GM10248 (cell line): ENCODE data around the gene TYW1B.
"Not testable (repeated sequence)": the region's sequence is repeated elsewhere in the genome, so short reads cannot be mapped to it uniquely, and the experiment has no call there.

Experiments used
- CTCF ChIA-PET: fragments of 300-600 bp; sonication (Branson Sonifier 250); formaldehyde crosslinking; extraction: SDS; loops from one replicate; lab custom pipeline; 2021; ENCODE audit warnings: antibody characterized with exemption; lab: Yijun Ruan, JAX
- POLR2A ChIA-PET: fragments of 350-650 bp; sonication (Branson Sonifier 250); formaldehyde crosslinking; extraction: SDS; loops from one replicate; lab custom pipeline; 2020; ENCODE audit warnings: antibody characterized with exemption; lab: Yijun Ruan, JAX
- DNase-seq: peaks from one replicate; pipeline ENCODE4 v3.0.0; 2012; ENCODE audit errors: extremely low spot score
- CTCF ChIP-seq: IDR thresholded peaks from 2 replicates; pipeline ENCODE4 v1.5.1; 2012; ENCODE audit warnings: mild to moderate bottlenecking, low read depth; ENCODE audit errors: extremely low read depth, missing control alignments, control extremely low read depth

The TYW1B gene

DNA sequence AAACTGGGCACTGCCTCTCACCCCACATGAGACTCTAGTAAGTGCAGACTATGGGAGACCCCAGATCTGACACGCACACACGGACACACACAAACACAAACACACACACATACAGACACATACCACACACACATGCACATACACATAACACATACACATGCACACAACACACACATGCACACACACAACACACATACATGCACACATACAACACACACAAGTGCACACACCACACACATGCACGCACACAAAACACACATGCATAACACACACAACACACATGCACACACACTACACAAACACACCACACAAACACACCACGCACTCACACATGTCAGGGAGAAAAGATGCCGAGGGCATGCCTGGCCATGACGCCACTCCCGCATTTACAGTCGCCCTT lies 205.5 kb downstream of the TYW1B start:
- DNase-seq = no peak
- ChIA-PET POLR2A (no interaction called here), CTCF (no interaction called here)
- no peak for TF ChIP-seq CTCF

DNA sequence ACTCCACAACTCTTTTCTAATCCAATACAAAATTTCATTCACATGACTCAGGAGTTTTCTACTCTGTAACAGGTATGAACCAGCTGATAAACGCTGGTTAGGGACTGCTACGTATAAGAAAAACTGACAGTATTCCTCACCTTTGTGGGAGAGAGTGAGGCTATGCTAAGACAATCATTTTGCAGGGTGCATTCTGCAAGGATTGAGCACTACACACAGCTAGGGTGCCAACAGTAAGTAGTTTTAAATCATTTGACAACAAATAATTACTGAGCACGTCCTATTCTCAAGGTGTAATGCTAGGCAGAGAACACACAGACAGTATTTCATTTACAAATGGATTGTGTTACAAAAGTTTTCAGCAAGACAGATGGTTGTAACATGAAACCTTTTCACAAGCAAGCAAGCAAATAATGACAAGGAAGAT lies 206.2 kb downstream of the TYW1B start:
- CTCF ChIA-PET, POLR2A ChIA-PET, DNase-seq: not testable (repeated sequence)

DNA sequence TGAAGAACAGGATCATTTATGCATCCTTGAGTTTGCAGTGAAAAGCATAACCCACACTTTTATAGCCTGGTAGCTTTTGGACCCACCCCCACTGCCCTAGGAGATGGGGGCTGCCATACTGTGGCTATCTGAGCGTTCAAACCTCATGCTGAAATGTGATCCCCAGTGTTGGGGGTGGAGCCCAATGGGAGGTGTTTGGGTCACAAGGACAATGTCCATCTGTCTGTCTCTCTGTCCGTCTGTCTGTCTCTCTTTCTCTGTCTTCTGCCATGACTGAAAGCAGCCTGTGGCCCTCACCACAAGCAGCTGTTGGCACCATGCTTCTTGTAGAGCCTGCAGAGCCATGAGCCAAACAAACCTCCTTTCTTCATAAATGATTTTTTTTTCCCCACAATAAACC lies 207.1 kb downstream of the TYW1B start:
- CTCF ChIA-PET, POLR2A ChIA-PET, DNase-seq: not testable (repeated sequence)

GRCh38 chr7:72618435-72619180 lies 209.4 kb downstream of the TYW1B start:
- POLR2A ChIA-PET, DNase-seq: not testable (repeated sequence)
- CTCF ChIA-PET = interaction anchor here (0.9 to 1.2 kb wide), 2 partner anchors 16 to 124 kb away, joined by 3 read pairs; no protein-coding TSS in a partner anchor

- POLR2A ChIA-PET, DNase-seq, CTCF ChIA-PET: not testable (repeated sequence)
These were observed 218.2 kb downstream of the TYW1B start for GRCh38 chr7:72609761-72610160.

GRCh38 chr7:72607988-72608387 lies 220.0 kb downstream of the TYW1B start:
- POLR2A ChIA-PET = interaction anchor here (0.6 kb wide), 1 partner anchor 1894 kb away, joined by 3 read pairs; no protein-coding TSS in a partner anchor
- CTCF ChIA-PET, DNase-seq: not testable (repeated sequence)

DNA sequence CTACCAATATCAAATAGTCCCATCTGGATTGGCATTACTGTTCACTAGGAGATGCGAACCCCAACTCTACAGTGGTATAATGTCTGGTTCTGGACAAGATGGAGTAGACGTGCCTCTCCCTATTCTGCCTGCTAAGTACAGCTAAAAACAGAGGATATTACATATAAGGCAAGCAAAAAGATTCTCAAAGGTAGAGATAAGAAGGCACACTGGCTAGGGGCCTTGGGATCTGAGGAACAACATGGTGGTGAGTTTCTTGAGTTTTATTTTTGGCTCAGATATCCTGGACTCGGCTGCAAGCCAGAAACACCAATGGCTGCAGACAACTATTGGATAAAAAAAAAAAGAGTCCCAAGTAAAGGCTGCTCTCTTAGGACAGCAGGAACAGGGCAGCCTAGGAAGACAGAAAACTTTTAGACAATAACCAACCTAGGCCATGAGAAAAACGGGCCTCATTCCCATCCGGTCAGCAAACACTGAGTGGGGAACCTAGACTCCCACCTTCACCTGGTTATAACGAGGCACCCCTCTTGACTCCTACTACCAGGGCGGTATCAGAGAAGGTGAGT lies 222.1 kb downstream of the TYW1B start:
- DNase-seq, CTCF ChIA-PET, POLR2A ChIA-PET: not testable (repeated sequence)

DNA sequence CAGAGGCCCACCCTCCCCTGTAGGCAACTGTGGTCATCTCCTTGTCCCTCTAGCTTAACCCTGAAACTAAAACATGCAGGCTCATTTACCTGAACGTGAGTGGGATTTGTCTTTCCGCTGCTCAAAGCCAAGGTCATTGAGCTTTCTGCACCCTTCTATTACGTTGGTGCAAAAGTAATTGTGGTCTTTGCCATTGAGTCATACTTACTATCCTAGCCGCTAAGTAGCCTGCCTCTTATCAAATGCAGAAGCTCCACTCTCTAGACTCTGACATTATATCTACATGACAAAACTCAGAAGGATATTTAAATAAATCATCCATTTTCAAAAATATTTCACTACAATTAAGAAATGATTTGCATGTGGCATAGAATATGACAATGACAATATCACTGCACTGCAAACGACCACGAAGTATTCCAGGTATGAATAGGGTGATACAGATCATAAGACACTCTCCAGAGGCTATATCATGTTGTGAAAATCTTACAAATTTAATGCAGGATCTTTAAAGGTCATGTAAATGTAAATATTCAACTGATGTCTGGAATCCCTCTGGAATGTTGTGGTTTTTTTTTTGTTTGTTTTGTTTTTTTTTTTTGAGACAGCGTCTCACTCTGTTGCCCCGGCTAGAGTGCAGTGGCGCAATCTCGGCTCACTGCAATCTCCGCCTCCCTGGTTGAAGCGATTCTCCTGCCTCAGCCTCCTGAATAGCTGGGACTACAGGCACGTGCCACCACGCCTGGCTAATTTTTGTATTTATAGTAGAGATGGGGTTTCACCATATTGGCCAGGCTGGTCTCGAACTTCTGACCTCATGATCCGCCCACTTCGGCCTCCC lies 223.0 kb downstream of the TYW1B start:
- CTCF ChIA-PET, DNase-seq, POLR2A ChIA-PET: not testable (repeated sequence)

DNA sequence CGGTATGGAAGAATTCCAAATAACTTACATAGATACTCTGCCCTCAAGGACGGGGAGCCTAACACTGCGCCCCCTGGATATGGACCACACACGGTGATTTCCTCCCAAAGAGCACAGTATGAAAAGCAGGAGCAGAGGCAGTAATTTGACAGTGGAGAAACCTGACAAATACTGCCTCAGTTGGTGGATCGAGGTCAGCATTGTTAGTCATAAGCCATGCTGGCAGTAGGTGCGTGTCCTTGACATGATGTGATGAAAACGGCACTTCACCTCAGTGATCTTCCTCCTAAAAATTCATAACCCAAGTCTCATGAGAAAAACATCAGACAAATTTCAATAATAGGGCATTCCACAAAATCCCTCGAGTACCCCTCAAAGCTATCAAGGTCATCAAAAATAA lies 224.5 kb downstream of the TYW1B start:
- DNase-seq, POLR2A ChIA-PET, CTCF ChIA-PET: not testable (repeated sequence)

GRCh38 chr7:72603073-72603472 lies 224.9 kb downstream of the TYW1B start:
- CTCF ChIA-PET = no interaction called here
- no peak for DNase-seq
- POLR2A ChIA-PET = no interaction called here
- TF ChIP-seq CTCF = no peak

GRCh38 chr7:72601683-72602082 lies 226.3 kb downstream of the TYW1B start:
- DNase-seq, CTCF ChIA-PET, POLR2A ChIA-PET: not testable (repeated sequence)

DNA sequence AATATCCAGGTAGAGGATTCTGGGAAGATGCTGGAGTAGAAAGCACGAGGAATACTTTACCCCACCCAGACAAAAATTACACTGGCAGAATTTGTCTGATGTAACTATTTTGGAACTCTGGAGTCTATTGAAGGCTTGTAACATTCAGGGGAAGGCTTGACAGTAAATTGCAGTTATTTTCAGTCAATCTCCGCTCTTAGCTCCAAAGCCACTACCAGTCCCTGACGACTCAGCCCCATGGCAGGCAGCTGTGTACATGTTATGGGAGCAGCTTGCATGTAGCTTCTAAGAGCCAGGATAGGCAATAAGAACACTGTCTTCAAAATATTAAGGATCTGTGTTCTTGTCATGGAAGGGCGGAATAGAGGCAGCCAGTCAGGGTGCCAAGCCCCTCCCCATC lies 238.0 kb downstream of the TYW1B start:
- DNase-seq, CTCF ChIA-PET, POLR2A ChIA-PET: not testable (repeated sequence)

GRCh38 chr7:72587267-72587666 lies 240.7 kb downstream of the TYW1B start:
- DNase-seq, POLR2A ChIA-PET, CTCF ChIA-PET: not testable (repeated sequence)

- DNase-seq, CTCF ChIA-PET, POLR2A ChIA-PET: not testable (repeated sequence)
These were observed 243.4 kb downstream of the TYW1B start for GRCh38 chr7:72584576-72584975.

GRCh38 chr7:72583620-72584361 lies 244.2 kb downstream of the TYW1B start:
- POLR2A ChIA-PET, DNase-seq, CTCF ChIA-PET: not testable (repeated sequence)
